ENCODE results near the gene MED1.

MED1 gene

GRCh38 chr17:39406951-39407350 lies 44.1 kb downstream of the MED1 start:
- no peak overlapping the region for H3K4me3 ChIP-seq (ENCODE audit: low read depth, low read length)
- no peak for TF ChIP-seq CTCF (IDR thresholded peaks at IDR 0.05; ENCODE audit: low read depth, low read length, missing control alignments)
- no peak for DNase-seq (ENCODE audit: low read depth)

- DNase-seq (ENCODE audit: low read depth): no peak
- no peak overlapping the region for H3K4me3 ChIP-seq (ENCODE audit: low read depth, low read length)
- no peak for TF ChIP-seq CTCF (IDR thresholded peaks at IDR 0.05; ENCODE audit: low read depth, low read length, missing control alignments)
These were observed 45.6 kb downstream of the MED1 start for GRCh38 chr17:39405436-39405835.

- no peak for DNase-seq (ENCODE audit: low read depth)
- TF ChIP-seq CTCF (IDR thresholded peaks at IDR 0.05; ENCODE audit: low read depth, low read length, missing control alignments): no peak
- no peak overlapping the region for H3K4me3 ChIP-seq (ENCODE audit: low read depth, low read length)
These were observed 46.3 kb downstream of the MED1 start for GRCh38 chr17:39404542-39405378.

- no peak for TF ChIP-seq CTCF (IDR thresholded peaks at IDR 0.05; ENCODE audit: low read depth, low read length, missing control alignments)
- DNase-seq (ENCODE audit: low read depth): no peak
- no peak overlapping the region for H3K4me3 ChIP-seq (ENCODE audit: low read depth, low read length)
These were observed 48.0 kb downstream of the MED1 start for GRCh38 chr17:39402890-39403605.

- peak overlapping the region; percentile 86 for H3K4me3 ChIP-seq (ENCODE audit: low read depth, low read length)
- TF ChIP-seq CTCF (IDR thresholded peaks at IDR 0.05; ENCODE audit: low read depth, low read length, missing control alignments): no peak
- DNase-seq (ENCODE audit: low read depth): peak; percentile 83
These were observed 48.7 kb downstream of the MED1 start for GRCh38 chr17:39402244-39402889.

GRCh38 chr17:39401412-39402243 lies 49.4 kb downstream of the MED1 start, which contains the start of gene FBXL20:
FBXL20 (minus strand) TSS chr17:39401626; CDS start chr17:39401402, 224 bp downstream.
- DNase-seq (ENCODE audit: low read depth): peak; percentile 55
- no peak for TF ChIP-seq CTCF (IDR thresholded peaks at IDR 0.05; ENCODE audit: low read depth, low read length, missing control alignments)
- peak within 1 kb of the TSS; percentile 86 for H3K4me3 ChIP-seq (ENCODE audit: low read depth, low read length)
